ENCODE measurements around the gene ZNF273.
"Not testable (repeated sequence)": the region's sequence is repeated elsewhere in the genome, so short reads cannot be mapped to it uniquely, and the experiment has no call there.

ZNF273 gene

GRCh38 chr7:64902806-64903721 is at the start of gene ZNF273:
Gene ZNF273, plus strand, starts transcription at chr7:64903273. Its CDS starts 45 bp downstream, at chr7:64903318.
- peak within 1 kb of the TSS; percentile 35 for H3K27ac ChIP-seq (ENCODE audit: low read depth, low read length)
- H3K4me1 ChIP-seq (ENCODE audit: control insufficient read depth in 5 of 5, insufficient read depth in 5 of 5, low read length in 5 of 5): peaks cover 0 to 15% (median 13%) of the 10 kb centered on the region in 5 donors
- no peaks in the 10 kb centered on the region for H3K27me3 ChIP-seq (ENCODE audit: control insufficient read depth in 5 of 5, insufficient read depth in 4 of 5, low read length in 5 of 5)
- no peaks in the 10 kb centered on the region for H3K36me3 ChIP-seq (ENCODE audit: control insufficient read depth in 5 of 5, insufficient read depth in 5 of 5, low read length in 5 of 5)
- H3K9ac ChIP-seq (ENCODE audit: low read length in 5 of 5): peak within 1 kb of the TSS; percentile 56 to 94 (median 86)
- H3K4me3 ChIP-seq (ENCODE audit: low read depth in 1 of 5, low read length in 5 of 5): peak within 1 kb of the TSS; percentile 83 to 99 (median 96)
- H3K9me3 ChIP-seq (ENCODE audit: control insufficient read depth in 5 of 5, low read length in 5 of 5): no peaks in the 10 kb centered on the region

GRCh38 chr7:64853679-64854078 is 49.4 kb upstream of the ZNF273 start:
- Histone ChIP-seq H3K4me3 (ENCODE audit: low read depth in 1 of 5, low read length in 5 of 5) (no peak overlapping the region), H3K27me3 (ENCODE audit: control insufficient read depth in 5 of 5, insufficient read depth in 4 of 5, low read length in 5 of 5) (no peaks in the 10 kb centered on the region), H3K9me3 (ENCODE audit: control insufficient read depth in 5 of 5, low read length in 5 of 5) (no peaks in the 10 kb centered on the region), H3K9ac (ENCODE audit: low read length in 5 of 5) (no peak overlapping the region), H3K4me1 (ENCODE audit: control insufficient read depth in 5 of 5, insufficient read depth in 5 of 5, low read length in 5 of 5) (peaks cover 4 to 10% (median 6%) of the 10 kb centered on the region in 5 donors), H3K36me3 (ENCODE audit: control insufficient read depth in 5 of 5, insufficient read depth in 5 of 5, low read length in 5 of 5) (no peaks in the 10 kb centered on the region), H3K27ac (ENCODE audit: low read depth, low read length) (no peak overlapping the region)

GRCh38 chr7:64854969-64855368 is 48.1 kb upstream of the ZNF273 start:
- H3K4me3 ChIP-seq (ENCODE audit: low read depth in 1 of 5, low read length in 5 of 5): no peak overlapping the region
- no peaks in the 10 kb centered on the region for H3K9me3 ChIP-seq (ENCODE audit: control insufficient read depth in 5 of 5, low read length in 5 of 5)
- peaks cover 0 to 3% (median 0%) of the 10 kb centered on the region in 5 donors for H3K4me1 ChIP-seq (ENCODE audit: control insufficient read depth in 5 of 5, insufficient read depth in 5 of 5, low read length in 5 of 5)
- H3K27ac ChIP-seq (ENCODE audit: low read depth, low read length): no peak overlapping the region
- H3K36me3 ChIP-seq (ENCODE audit: control insufficient read depth in 5 of 5, insufficient read depth in 5 of 5, low read length in 5 of 5): no peaks in the 10 kb centered on the region
- no peaks in the 10 kb centered on the region for H3K27me3 ChIP-seq (ENCODE audit: control insufficient read depth in 5 of 5, insufficient read depth in 4 of 5, low read length in 5 of 5)
- H3K9ac ChIP-seq (ENCODE audit: low read length in 5 of 5): no peak overlapping the region

- H3K27ac ChIP-seq (ENCODE audit: low read depth, low read length): no peak overlapping the region
Observed at GRCh38 chr7:64863021-64863420, 40.1 kb upstream of the ZNF273 start.

GRCh38 chr7:64863530-64863929 is 39.5 kb upstream of the ZNF273 start:
- not testable (repeated sequence) for H3K27me3 ChIP-seq (ENCODE audit: control insufficient read depth in 5 of 5, insufficient read depth in 4 of 5, low read length in 5 of 5); H3K36me3 ChIP-seq (ENCODE audit: control insufficient read depth in 5 of 5, insufficient read depth in 5 of 5, low read length in 5 of 5); H3K4me3 ChIP-seq (ENCODE audit: low read depth in 1 of 5, low read length in 5 of 5); H3K4me1 ChIP-seq (ENCODE audit: control insufficient read depth in 5 of 5, insufficient read depth in 5 of 5, low read length in 5 of 5); H3K9ac ChIP-seq (ENCODE audit: low read length in 5 of 5); H3K27ac ChIP-seq (ENCODE audit: low read depth, low read length); H3K9me3 ChIP-seq (ENCODE audit: control insufficient read depth in 5 of 5, low read length in 5 of 5)

More at GRCh38 chr7:64863021-64863420, 40.1 kb upstream of the ZNF273 start:
- Histone ChIP-seq H3K9me3 (ENCODE audit: control insufficient read depth in 5 of 5, low read length in 5 of 5) (peaks cover 0 to under 1% (median 0%) of the 10 kb centered on the region in 5 donors), H3K36me3 (ENCODE audit: control insufficient read depth in 5 of 5, insufficient read depth in 5 of 5, low read length in 5 of 5) (no peaks in the 10 kb centered on the region), H3K4me3 (ENCODE audit: low read depth in 1 of 5, low read length in 5 of 5) (no peak overlapping the region), H3K4me1 (ENCODE audit: control insufficient read depth in 5 of 5, insufficient read depth in 5 of 5, low read length in 5 of 5) (no peaks in the 10 kb centered on the region), H3K9ac (ENCODE audit: low read length in 5 of 5) (no peak overlapping the region), H3K27me3 (ENCODE audit: control insufficient read depth in 5 of 5, insufficient read depth in 4 of 5, low read length in 5 of 5) (peaks cover 0 to 4% (median 0%) of the 10 kb centered on the region in 5 donors)

- Histone ChIP-seq H3K36me3 (ENCODE audit: control insufficient read depth in 5 of 5, insufficient read depth in 5 of 5, low read length in 5 of 5) (no peaks in the 10 kb centered on the region), H3K9ac (ENCODE audit: low read length in 5 of 5) (no peak overlapping the region), H3K9me3 (ENCODE audit: control insufficient read depth in 5 of 5, low read length in 5 of 5) (peaks cover 0 to 3% (median 0%) of the 10 kb centered on the region in 5 donors), H3K27ac (ENCODE audit: low read depth, low read length) (no peak overlapping the region), H3K4me1 (ENCODE audit: control insufficient read depth in 5 of 5, insufficient read depth in 5 of 5, low read length in 5 of 5) (no peaks in the 10 kb centered on the region), H3K4me3 (ENCODE audit: low read depth in 1 of 5, low read length in 5 of 5) (no peak overlapping the region), H3K27me3 (ENCODE audit: control insufficient read depth in 5 of 5, insufficient read depth in 4 of 5, low read length in 5 of 5) (peaks cover 0 to 4% (median 0%) of the 10 kb centered on the region in 5 donors)
Observed at GRCh38 chr7:64863969-64864368, 39.1 kb upstream of the ZNF273 start.

GRCh38 chr7:64867863-64868440 is 35.1 kb upstream of the ZNF273 start:
- H3K9ac ChIP-seq (ENCODE audit: low read length in 5 of 5): no peak overlapping the region
- H3K9me3 ChIP-seq (ENCODE audit: control insufficient read depth in 5 of 5, low read length in 5 of 5): peaks cover 0 to 3% (median 0%) of the 10 kb centered on the region in 5 donors
- no peaks in the 10 kb centered on the region for H3K36me3 ChIP-seq (ENCODE audit: control insufficient read depth in 5 of 5, insufficient read depth in 5 of 5, low read length in 5 of 5)
- no peaks in the 10 kb centered on the region for H3K4me1 ChIP-seq (ENCODE audit: control insufficient read depth in 5 of 5, insufficient read depth in 5 of 5, low read length in 5 of 5)
- no peak overlapping the region for H3K27ac ChIP-seq (ENCODE audit: low read depth, low read length)
- peaks cover 0 to 13% (median 0%) of the 10 kb centered on the region in 5 donors for H3K27me3 ChIP-seq (ENCODE audit: control insufficient read depth in 5 of 5, insufficient read depth in 4 of 5, low read length in 5 of 5)
- no peak overlapping the region for H3K4me3 ChIP-seq (ENCODE audit: low read depth in 1 of 5, low read length in 5 of 5)

GRCh38 chr7:64868499-64868898 is 34.6 kb upstream of the ZNF273 start:
- no peak overlapping the region for H3K27ac ChIP-seq (ENCODE audit: low read depth, low read length)
- peaks cover 0 to 13% (median 0%) of the 10 kb centered on the region in 5 donors for H3K27me3 ChIP-seq (ENCODE audit: control insufficient read depth in 5 of 5, insufficient read depth in 4 of 5, low read length in 5 of 5)
- H3K4me1 ChIP-seq (ENCODE audit: control insufficient read depth in 5 of 5, insufficient read depth in 5 of 5, low read length in 5 of 5): no peaks in the 10 kb centered on the region
- peaks cover 0 to 3% (median 0%) of the 10 kb centered on the region in 5 donors for H3K9me3 ChIP-seq (ENCODE audit: control insufficient read depth in 5 of 5, low read length in 5 of 5)
- no peak overlapping the region for H3K9ac ChIP-seq (ENCODE audit: low read length in 5 of 5)
- H3K36me3 ChIP-seq (ENCODE audit: control insufficient read depth in 5 of 5, insufficient read depth in 5 of 5, low read length in 5 of 5): no peaks in the 10 kb centered on the region
- no peak overlapping the region for H3K4me3 ChIP-seq (ENCODE audit: low read depth in 1 of 5, low read length in 5 of 5)

- no peak overlapping the region for H3K9ac ChIP-seq (ENCODE audit: low read length in 5 of 5)
- H3K27ac ChIP-seq (ENCODE audit: low read depth, low read length): no peak overlapping the region
- peaks cover 0 to 13% (median 0%) of the 10 kb centered on the region in 5 donors for H3K27me3 ChIP-seq (ENCODE audit: control insufficient read depth in 5 of 5, insufficient read depth in 4 of 5, low read length in 5 of 5)
- H3K9me3 ChIP-seq (ENCODE audit: control insufficient read depth in 5 of 5, low read length in 5 of 5): peaks cover 0 to 3% (median 0%) of the 10 kb centered on the region in 5 donors
- H3K36me3 ChIP-seq (ENCODE audit: control insufficient read depth in 5 of 5, insufficient read depth in 5 of 5, low read length in 5 of 5): no peaks in the 10 kb centered on the region
- H3K4me3 ChIP-seq (ENCODE audit: low read depth in 1 of 5, low read length in 5 of 5): no peak overlapping the region
- no peaks in the 10 kb centered on the region for H3K4me1 ChIP-seq (ENCODE audit: control insufficient read depth in 5 of 5, insufficient read depth in 5 of 5, low read length in 5 of 5)
Observed at GRCh38 chr7:64869121-64869725, 33.9 kb upstream of the ZNF273 start.
